Activated naive CD4-positive, alpha-beta T cell treated with anti-CD3 and anti-CD28 coated beads, Interleukin-2, amount 10 ng/mL, durations not matched to agents 7 days and 5 days (primary cell): ENCODE results near the gene ATP6V0D1.
"Not testable (repeated sequence)": the region's sequence is repeated elsewhere in the genome, so short reads cannot be mapped to it uniquely, and the experiment has no call there.

Experiments used
- CTCF ChIA-PET: fragments of 350-600 bp; sonication (Branson Sonifier 250); formaldehyde crosslinking; loops from one replicate; lab custom pipeline; 2021; ENCODE audit warnings: antibody characterized with exemption; lab: Charles Lee
- DNase-seq: peaks from one replicate; pipeline ENCODE4 v3.0.0-alpha.2; 2020
- H3K27ac Mint-ChIP-seq: one replicate; pipeline ENCODE4 v1.8.0; 2021; ENCODE audit warnings: mild to moderate bottlenecking, moderate library complexity, mixed read lengths
- H3K27me3 Mint-ChIP-seq: one replicate; pipeline ENCODE4 v1.8.0; 2021; ENCODE audit warnings: mild to moderate bottlenecking, mixed read lengths
- H3K36me3 Mint-ChIP-seq: one replicate; pipeline ENCODE4 v1.8.0; 2021; ENCODE audit warnings: mixed read lengths
- H3K4me1 Mint-ChIP-seq: one replicate; pipeline ENCODE4 v1.8.0; 2021; ENCODE audit warnings: mixed read lengths
- H3K4me3 Mint-ChIP-seq: one replicate; pipeline ENCODE4 v1.8.0; 2021; ENCODE audit warnings: mild to moderate bottlenecking, moderate library complexity, mixed read lengths
- H3K9me3 Mint-ChIP-seq: one replicate; pipeline ENCODE4 v1.8.0; 2021; ENCODE audit warnings: mixed read lengths

The ATP6V0D1 gene

DNA sequence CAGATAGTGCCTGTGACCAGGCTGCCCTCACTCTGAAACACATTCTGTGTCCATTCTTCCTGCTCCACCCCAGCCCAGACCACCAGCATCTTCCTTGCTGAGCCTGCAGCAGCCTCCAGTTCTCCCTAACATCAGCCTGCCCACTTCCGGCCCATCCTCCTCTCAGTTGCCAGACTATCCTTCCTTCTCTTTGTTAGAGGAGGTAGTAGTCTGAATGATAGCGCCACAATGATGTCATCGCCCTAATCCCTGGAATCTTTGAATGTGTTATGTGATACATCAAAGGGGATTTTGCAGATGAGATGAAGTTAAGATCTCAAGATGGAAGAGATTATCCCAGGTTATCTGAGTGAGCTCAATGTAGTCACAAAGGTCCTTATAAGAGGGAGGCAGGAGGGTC, 61.5 kb downstream of the ATP6V0D1 start:
- peaks cover 88% of the 10 kb centered on the region for H3K27me3 Mint-ChIP-seq
- no peaks in the 10 kb centered on the region for H3K9me3 Mint-ChIP-seq
- H3K27ac Mint-ChIP-seq: no peak overlapping the region
- DNase-seq: no peak
- H3K4me1 Mint-ChIP-seq: peaks cover 11% of the 10 kb centered on the region
- no peaks in the 10 kb centered on the region for H3K36me3 Mint-ChIP-seq
- CTCF ChIA-PET: no interaction called here
- no peak overlapping the region for H3K4me3 Mint-ChIP-seq

DNA sequence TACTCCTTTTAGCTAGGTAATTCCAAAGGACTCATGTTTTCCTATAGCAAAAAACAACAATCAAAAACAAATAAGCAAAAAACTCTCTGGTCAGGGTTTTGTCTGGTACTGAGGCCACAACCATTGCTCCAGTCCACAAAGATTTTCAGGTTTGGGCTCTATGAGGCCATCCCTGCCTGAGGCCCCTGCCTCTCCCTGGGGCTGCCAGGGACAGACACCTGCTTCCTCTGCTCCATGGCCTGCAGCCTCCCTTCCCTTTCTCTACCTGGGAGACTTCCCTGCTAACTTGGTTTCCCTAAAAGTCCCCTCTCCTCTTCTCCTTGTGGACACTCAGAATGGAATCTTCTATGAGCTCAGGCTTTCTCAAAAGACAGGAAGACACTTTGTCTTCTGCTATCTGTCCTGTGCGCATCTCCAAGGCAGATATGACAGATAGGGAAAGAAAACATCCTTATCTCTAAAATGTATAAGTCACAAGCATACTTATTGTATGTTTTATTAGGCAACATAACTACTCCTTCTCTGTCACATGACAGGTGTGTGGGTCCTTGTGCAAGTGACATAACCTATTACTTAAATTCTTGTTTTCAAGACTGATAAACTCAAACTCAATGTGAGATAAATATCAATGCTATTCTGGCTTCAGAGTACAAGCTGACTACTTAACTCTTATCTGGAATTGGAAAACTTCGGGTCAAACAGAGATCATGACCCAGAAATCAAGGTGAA, 63.5 kb downstream of the ATP6V0D1 start:
- Mint-ChIP-seq H3K4me1 (peaks cover 11% of the 10 kb centered on the region), H3K27ac (no peak overlapping the region), H3K9me3 (no peaks in the 10 kb centered on the region), H3K36me3 (no peaks in the 10 kb centered on the region), H3K27me3 (peaks cover 85% of the 10 kb centered on the region), H3K4me3 (peak overlapping the region; percentile 8)
- DNase-seq: no peak
- CTCF ChIA-PET: interaction anchor here (0.6 to 3.1 kb wide), 4 partner anchors 9 to 173 kb away, joined by 3 to 23 read pairs (median 4); no protein-coding TSS in a partner anchor

DNA sequence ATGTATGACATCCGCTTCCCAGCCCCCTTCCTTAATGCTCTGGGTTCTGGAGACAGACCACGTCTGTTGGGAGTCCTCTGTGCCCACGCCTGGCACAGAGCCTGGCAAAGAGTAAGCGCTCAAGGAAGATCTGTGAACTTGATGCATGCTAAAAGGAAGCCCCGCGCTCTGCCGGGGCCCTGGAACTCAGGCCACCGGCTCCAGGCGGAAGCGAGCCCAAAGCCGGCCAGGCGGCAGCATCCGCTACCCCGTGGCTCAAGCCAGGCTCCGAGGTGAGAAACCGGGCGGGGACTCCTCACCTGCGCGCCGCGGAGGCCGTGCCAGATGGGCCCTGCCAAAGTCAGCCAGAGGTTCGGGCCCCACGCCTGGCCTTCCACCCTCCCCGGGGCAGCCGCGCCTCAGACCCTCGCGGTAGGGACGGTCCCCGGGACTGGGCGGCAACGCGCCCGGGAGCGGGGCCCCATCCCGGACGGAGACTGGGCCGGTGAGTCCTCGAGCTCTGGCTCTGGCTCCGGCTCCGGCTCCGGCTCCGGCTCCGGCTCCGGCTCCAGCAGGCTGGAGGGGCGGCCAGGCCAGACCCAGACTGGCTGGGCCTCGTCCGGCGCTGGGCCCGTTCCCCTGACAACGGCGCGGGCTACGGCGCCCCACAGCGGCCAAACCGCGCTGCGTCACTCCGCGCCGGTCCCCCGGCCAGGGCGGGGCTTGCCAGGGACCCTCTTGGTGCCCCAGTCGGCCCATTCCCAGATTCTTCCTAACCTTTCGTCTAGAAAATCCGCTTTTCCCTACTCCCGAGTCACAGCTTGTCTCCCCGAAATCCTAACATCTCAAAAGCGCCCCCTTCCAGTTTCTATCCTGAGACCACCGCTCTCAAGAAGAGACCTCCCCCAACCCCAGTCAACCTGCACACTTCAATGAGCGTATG, 64.8 kb downstream of the ATP6V0D1 start, which contains the start of gene ZDHHC1:
TSS of gene ZDHHC1 (minus strand) at position 606 of the 922 bp plus-strand sequence. CDS start 8,702 bp downstream, outside the sequence.
- H3K4me3 Mint-ChIP-seq: peak within 1 kb of the TSS; percentile 63
- H3K4me1 Mint-ChIP-seq: peaks cover 11% of the 10 kb centered on the region
- CTCF ChIA-PET: interaction anchor here (0.6 to 3.1 kb wide), 5 partner anchors 11 to 451 kb away, joined by 3 to 23 read pairs (median 4); no protein-coding TSS in a partner anchor
- no peak within 1 kb of the TSS for H3K27ac Mint-ChIP-seq
- no peaks in the 10 kb centered on the region for H3K9me3 Mint-ChIP-seq
- peak; percentile 54 for DNase-seq
- no peaks in the 10 kb centered on the region for H3K36me3 Mint-ChIP-seq
- H3K27me3 Mint-ChIP-seq: peaks cover 83% of the 10 kb centered on the region

- CTCF ChIA-PET: interaction anchor here (1.4 to 2.6 kb wide), 2 partner anchors 13 to 155 kb away, joined by 4 to 13 read pairs; no protein-coding TSS in a partner anchor
- H3K27ac Mint-ChIP-seq: not testable (repeated sequence)
These were observed 65.5 kb downstream of the ATP6V0D1 start for GRCh38 chr16:67415421-67415820.

DNA sequence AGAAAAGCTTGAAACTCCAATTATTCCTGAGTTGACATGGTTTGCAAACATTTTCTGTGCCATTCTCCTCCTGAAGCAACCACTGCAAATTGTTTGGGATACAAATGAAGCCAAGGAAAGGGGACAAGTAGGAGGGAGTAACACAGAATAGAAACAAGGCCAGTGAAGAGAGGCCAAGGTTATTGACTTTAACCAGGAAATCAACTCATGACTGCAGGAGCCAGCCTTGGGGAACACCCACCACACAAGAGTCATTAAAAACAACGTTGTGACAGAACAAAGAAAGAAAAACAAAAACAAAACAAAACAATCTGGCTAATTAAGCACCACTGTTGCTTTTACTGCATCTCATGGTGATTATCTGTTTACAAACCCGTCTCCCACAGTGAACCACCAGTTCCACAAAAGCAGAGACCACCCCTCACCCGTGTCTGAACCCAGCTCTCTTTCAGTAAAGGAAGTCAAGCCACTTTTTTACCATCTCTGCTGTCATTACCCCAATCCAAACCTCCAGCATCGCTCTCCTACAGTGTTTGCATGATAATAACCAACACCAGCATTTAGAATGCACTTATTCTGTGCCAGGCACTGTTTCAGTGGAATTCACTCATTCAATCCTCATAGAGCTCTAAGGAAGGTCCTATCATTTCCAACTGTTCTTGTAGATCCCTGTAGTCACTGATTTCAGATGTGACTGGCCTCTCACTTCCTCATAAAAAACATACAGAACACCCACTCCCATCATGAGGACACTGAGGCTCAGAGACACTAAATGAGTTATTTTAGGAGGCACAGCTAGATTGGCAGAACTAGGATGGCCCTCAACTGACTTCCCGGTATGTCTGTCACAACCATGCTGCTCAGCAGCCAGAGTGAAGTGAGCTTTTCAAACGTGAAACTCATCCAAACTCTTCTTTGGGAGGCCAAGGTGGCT, 66.7 kb downstream of the ATP6V0D1 start:
- peaks cover 77% of the 10 kb centered on the region for H3K27me3 Mint-ChIP-seq
- no peak overlapping the region for H3K27ac Mint-ChIP-seq

More at GRCh38 chr16:67415421-67415820, 65.5 kb downstream of the ATP6V0D1 start:
- peaks cover 80% of the 10 kb centered on the region for H3K27me3 Mint-ChIP-seq
- DNase-seq, H3K9me3 Mint-ChIP-seq, H3K36me3 Mint-ChIP-seq: not testable (repeated sequence)
- H3K4me3 Mint-ChIP-seq: peak overlapping the region; percentile 46
- H3K4me1 Mint-ChIP-seq: peaks cover 11% of the 10 kb centered on the region

GRCh38 chr16:67412294-67412693, 68.7 kb downstream of the ATP6V0D1 start:
- CTCF ChIA-PET: interaction anchor here (0.9 to 2.4 kb wide), 3 partner anchors 13 to 152 kb away, joined by 3 to 9 read pairs (median 4); no protein-coding TSS in a partner anchor
- H3K27me3 Mint-ChIP-seq: peaks cover 64% of the 10 kb centered on the region
- peaks cover 8% of the 10 kb centered on the region for H3K4me1 Mint-ChIP-seq
- H3K27ac Mint-ChIP-seq: no peak overlapping the region
- DNase-seq: no peak
- H3K4me3 Mint-ChIP-seq: no peak overlapping the region
- no peaks in the 10 kb centered on the region for H3K9me3 Mint-ChIP-seq
- no peaks in the 10 kb centered on the region for H3K36me3 Mint-ChIP-seq

More for the DNA sequence above, 66.7 kb downstream of the ATP6V0D1 start:
- Mint-ChIP-seq H3K36me3 (no peaks in the 10 kb centered on the region), H3K4me1 (peaks cover 11% of the 10 kb centered on the region), H3K9me3 (no peaks in the 10 kb centered on the region), H3K4me3 (no peak overlapping the region)
- no peak for DNase-seq
- CTCF ChIA-PET: interaction anchor here (0.9 to 2.6 kb wide), 4 partner anchors 14 to 167 kb away, joined by 3 to 13 read pairs (median 5); partner anchors contain the start of gene FHOD1

- H3K9me3 Mint-ChIP-seq: no peaks in the 10 kb centered on the region
- no peak overlapping the region for H3K4me3 Mint-ChIP-seq
- H3K27me3 Mint-ChIP-seq: peaks cover 57% of the 10 kb centered on the region
- peaks cover 3% of the 10 kb centered on the region for H3K4me1 Mint-ChIP-seq
- H3K27ac Mint-ChIP-seq: no peak overlapping the region
- no peaks in the 10 kb centered on the region for H3K36me3 Mint-ChIP-seq
- CTCF ChIA-PET: interaction anchor here (2.4 kb wide), 1 partner anchor 17 kb away, joined by 9 read pairs; no protein-coding TSS in a partner anchor
- no peak for DNase-seq
These were observed 69.6 kb downstream of the ATP6V0D1 start for GRCh38 chr16:67411339-67411738.

GRCh38 chr16:67409631-67410030, 71.3 kb downstream of the ATP6V0D1 start:
- Mint-ChIP-seq H3K4me1 (no peaks in the 10 kb centered on the region), H3K36me3 (no peaks in the 10 kb centered on the region), H3K27me3 (peaks cover 52% of the 10 kb centered on the region), H3K4me3 (no peak overlapping the region), H3K27ac (no peak overlapping the region), H3K9me3 (no peaks in the 10 kb centered on the region)
- CTCF ChIA-PET: no interaction called here
- no peak for DNase-seq

DNA sequence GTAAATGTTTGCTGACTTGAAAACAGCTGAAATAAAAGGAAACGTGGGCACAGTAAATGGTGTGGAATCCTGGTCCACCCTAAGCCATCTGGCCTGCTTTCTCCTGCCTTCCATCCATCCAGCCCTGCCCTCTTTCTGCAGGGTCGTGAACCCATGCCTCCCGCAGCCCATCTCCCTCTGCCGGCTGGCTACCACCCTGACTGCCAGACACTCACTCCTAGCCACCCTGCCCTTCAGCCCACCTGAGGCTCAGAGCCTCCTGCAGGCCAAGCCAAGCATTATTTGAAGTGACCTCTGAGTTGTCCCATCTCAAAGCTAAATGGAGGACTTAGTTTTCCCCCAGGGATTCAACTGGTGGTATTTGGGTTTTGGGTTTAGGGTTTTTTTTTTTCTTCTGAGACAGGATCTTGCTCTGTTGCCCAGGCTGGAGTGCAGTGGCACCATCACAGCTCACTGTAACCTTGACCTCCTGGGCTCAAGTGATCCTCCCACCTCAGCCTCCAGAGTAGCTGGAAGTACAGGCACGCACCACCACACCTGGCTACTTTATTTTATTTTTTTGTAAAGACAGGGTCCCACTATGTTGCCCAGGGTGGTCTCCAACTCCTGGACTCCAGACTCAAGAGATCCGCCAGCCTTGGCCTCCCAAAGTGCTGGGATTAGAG, 73.0 kb downstream of the ATP6V0D1 start:
- Mint-ChIP-seq H3K27ac (no peak overlapping the region), H3K36me3 (no peaks in the 10 kb centered on the region), H3K27me3 (peaks cover 48% of the 10 kb centered on the region), H3K4me3 (no peak overlapping the region), H3K9me3 (no peaks in the 10 kb centered on the region), H3K4me1 (no peaks in the 10 kb centered on the region)
- DNase-seq: no peak
- CTCF ChIA-PET: interaction anchor here (0.9 to 2.1 kb wide), 5 partner anchors 13 to 147 kb away, joined by 3 to 7 read pairs (median 4); no protein-coding TSS in a partner anchor

GRCh38 chr16:67407176-67407787, 73.7 kb downstream of the ATP6V0D1 start:
- CTCF ChIA-PET: interaction anchor here (1.2 to 2.1 kb wide), 3 partner anchors 14 to 147 kb away, joined by 3 to 7 read pairs (median 5); no protein-coding TSS in a partner anchor
- no peaks in the 10 kb centered on the region for H3K9me3 Mint-ChIP-seq
- H3K4me1 Mint-ChIP-seq: no peaks in the 10 kb centered on the region
- H3K4me3 Mint-ChIP-seq: no peak overlapping the region
- no peak overlapping the region for H3K27ac Mint-ChIP-seq
- H3K27me3 Mint-ChIP-seq: peaks cover 48% of the 10 kb centered on the region
- no peaks in the 10 kb centered on the region for H3K36me3 Mint-ChIP-seq
- no peak for DNase-seq

GRCh38 chr16:67406111-67406971, 74.6 kb downstream of the ATP6V0D1 start:
- H3K4me1 Mint-ChIP-seq: no peaks in the 10 kb centered on the region
- no peak overlapping the region for H3K4me3 Mint-ChIP-seq
- no peaks in the 10 kb centered on the region for H3K36me3 Mint-ChIP-seq
- H3K27me3 Mint-ChIP-seq: peaks cover 53% of the 10 kb centered on the region
- CTCF ChIA-PET: interaction anchor here (1.9 kb wide), 1 partner anchor 22 kb away, joined by 5 read pairs; no protein-coding TSS in a partner anchor
- H3K27ac Mint-ChIP-seq: no peak overlapping the region
- DNase-seq: no peak
- H3K9me3 Mint-ChIP-seq: no peaks in the 10 kb centered on the region
